Uterus (tissue), 4 donors: ENCODE results near the gene CTTNBP2NL. TPM values are rescaled to one million over a fixed set of nuclear protein-coding genes. Genes with fewer than 3 reads are reported as not detected.
A peak's percentile ranks its signal among the peaks of the same experiment; 100 is the strongest.

Experiments used
- DNase-seq, 2 donors: peaks; one replicate each; pipeline ENCODE4 v3.0.0-alpha.2; 2019 to 2020
- H3K27ac ChIP-seq, 2 donors: fragments of 200-600 bp; sonication (generic); 1 replicate in 1 of 2; 2 replicates in 1 of 2; pipeline ENCODE4 v1.5.1; 2016 to 2018
- H3K27me3 ChIP-seq, 2 donors: fragments of 200-600 bp; sonication (generic); one replicate each; pipeline ENCODE4 v1.5.1; 2018 to 2019; ENCODE audit warnings: control low read depth in 1 of 2
- H3K36me3 ChIP-seq, 2 donors: fragments of 200-600 bp; sonication (generic); one replicate each; pipeline ENCODE4 v1.5.1; 2019; ENCODE audit warnings: control low read depth in 1 of 2
- H3K4me1 ChIP-seq, 2 donors: fragments of 200-600 bp; sonication (generic); one replicate each; pipeline ENCODE4 v1.5.1; 2018 to 2019; ENCODE audit warnings: control low read depth in 1 of 2
- H3K4me3 ChIP-seq, 2 donors: fragments of 200-600 bp; sonication (generic); 1 replicate in 1 of 2; 2 replicates in 1 of 2; pipeline ENCODE4 v1.5.1; 2018 to 2019; ENCODE audit warnings: mild to moderate bottlenecking in 1 of 2
- H3K9me3 ChIP-seq, 2 donors: fragments of 200-600 bp; sonication (generic); one replicate each; pipeline ENCODE4 v1.5.1; 2019; ENCODE audit warnings: control low read depth in 1 of 2
- CTCF ChIP-seq, 4 experiments: fragments of 200-600 bp in 2 of 4; fragments of 450-650 bp in 2 of 4; sonication (generic) in 2 of 4; IDR thresholded peaks; one replicate each; pipeline ENCODE4 v1.5.1; 2016 to 2019; ENCODE audit warnings: antibody characterized with exemption in 4 of 4, mild to moderate bottlenecking in 2 of 4, moderate library complexity in 1 of 4
- POLR2A ChIP-seq, 2 donors: fragments of 450-650 bp; IDR thresholded peaks; one replicate each; pipeline ENCODE4 v1.6.1; 2016; ENCODE audit warnings: antibody characterized with exemption in 2 of 2, mild to moderate bottlenecking in 1 of 2, moderate library complexity in 1 of 2
- intact Hi-C: fragments of 100-400 bp; cut with DNase I; formaldehyde crosslinking; loops from one replicate; pipeline ENCODE4 v1.15.1; 2023; ENCODE audit warnings: low total_unique reads
- total RNA-seq, 4 donors: library from RNA; depleted of rRNA in 3 of 4; stranded (reverse); fragments of >200 nt in 3 of 4; gene quantifications; one replicate each; pipeline versions ENCODE4 v1.1.0 to v1.2.4, GENCODE V29; 2014 to 2023
- donor health status: DM: yes; HTN: yes; CAD: no.

The CTTNBP2NL gene
- total RNA-seq, 4 donors from 2014 or later = 9.4 to 60.5 (median 15.6) TPM

DNA sequence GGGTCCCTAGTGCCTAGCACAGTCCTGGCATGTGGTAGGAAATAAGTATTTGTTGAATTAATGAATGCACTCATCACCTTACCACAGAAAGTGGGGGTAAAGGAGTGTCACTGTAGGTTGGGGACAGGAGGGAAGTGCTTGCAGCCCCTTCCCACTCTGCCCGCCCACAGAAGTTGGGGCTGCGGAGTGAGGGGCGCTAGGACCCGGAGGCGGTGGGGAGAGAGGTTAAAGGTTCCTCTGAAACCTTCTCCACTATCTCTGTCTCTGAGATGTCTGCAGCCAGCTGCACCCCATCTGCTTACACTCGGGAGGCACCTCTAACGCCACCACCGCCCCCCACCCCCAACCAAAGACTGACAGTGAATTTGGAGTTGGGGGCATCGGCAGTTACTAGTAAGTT is 111.3 kb downstream of the CTTNBP2NL start:
- no peak for DNase-seq
- H3K36me3 ChIP-seq = no peaks in the 10 kb centered on the region
- no peaks in the 10 kb centered on the region for H3K27me3 ChIP-seq
- TF ChIP-seq CTCF (IDR thresholded peaks at IDR 0.05) (no peak), POLR2A (IDR thresholded peaks at IDR 0.05) (no peak)
- no peak overlapping the region for H3K27ac ChIP-seq
- no peaks in the 10 kb centered on the region for H3K4me1 ChIP-seq
- peak overlapping the region in 1 of 2 donors; percentile 50 for H3K4me3 ChIP-seq
- intact Hi-C loops = no loop called here
- H3K9me3 ChIP-seq = no peaks in the 10 kb centered on the region

GRCh38 chr1:112507921-112508277 is 111.9 kb downstream of the CTTNBP2NL start:
- H3K4me1 ChIP-seq = no peaks in the 10 kb centered on the region
- H3K27ac ChIP-seq = no peak overlapping the region
- no peaks in the 10 kb centered on the region for H3K36me3 ChIP-seq
- peak overlapping the region; percentile 24 to 50 for H3K4me3 ChIP-seq
- H3K9me3 ChIP-seq = no peaks in the 10 kb centered on the region
- no peaks in the 10 kb centered on the region for H3K27me3 ChIP-seq
- no peak for TF ChIP-seq POLR2A (IDR thresholded peaks at IDR 0.05)
- TF ChIP-seq CTCF (IDR thresholded peaks at IDR 0.05) = no peak
- DNase-seq = no peak
- intact Hi-C loops = no loop called here

- H3K27me3 ChIP-seq = no peaks in the 10 kb centered on the region
- peak within 1 kb of the TSS; percentile 24 to 50 for H3K4me3 ChIP-seq
- TF ChIP-seq POLR2A (IDR thresholded peaks at IDR 0.05) (no peak), CTCF (IDR thresholded peaks at IDR 0.05) (peak in 1 of 4 experiments; percentile 13)
- H3K4me1 ChIP-seq = no peaks in the 10 kb centered on the region
- H3K36me3 ChIP-seq = no peaks in the 10 kb centered on the region
- H3K27ac ChIP-seq = no peak within 1 kb of the TSS
- DNase-seq = no peak
- intact Hi-C loops = no loop called here
- H3K9me3 ChIP-seq = no peaks in the 10 kb centered on the region
Observed at GRCh38 chr1:112508278-112509004, 112.4 kb downstream of the CTTNBP2NL start, which contains the start of gene WNT2B. WNT2B (plus strand) TSS chr1:112508965; CDS start chr1:112509263, 298 bp downstream.

DNA sequence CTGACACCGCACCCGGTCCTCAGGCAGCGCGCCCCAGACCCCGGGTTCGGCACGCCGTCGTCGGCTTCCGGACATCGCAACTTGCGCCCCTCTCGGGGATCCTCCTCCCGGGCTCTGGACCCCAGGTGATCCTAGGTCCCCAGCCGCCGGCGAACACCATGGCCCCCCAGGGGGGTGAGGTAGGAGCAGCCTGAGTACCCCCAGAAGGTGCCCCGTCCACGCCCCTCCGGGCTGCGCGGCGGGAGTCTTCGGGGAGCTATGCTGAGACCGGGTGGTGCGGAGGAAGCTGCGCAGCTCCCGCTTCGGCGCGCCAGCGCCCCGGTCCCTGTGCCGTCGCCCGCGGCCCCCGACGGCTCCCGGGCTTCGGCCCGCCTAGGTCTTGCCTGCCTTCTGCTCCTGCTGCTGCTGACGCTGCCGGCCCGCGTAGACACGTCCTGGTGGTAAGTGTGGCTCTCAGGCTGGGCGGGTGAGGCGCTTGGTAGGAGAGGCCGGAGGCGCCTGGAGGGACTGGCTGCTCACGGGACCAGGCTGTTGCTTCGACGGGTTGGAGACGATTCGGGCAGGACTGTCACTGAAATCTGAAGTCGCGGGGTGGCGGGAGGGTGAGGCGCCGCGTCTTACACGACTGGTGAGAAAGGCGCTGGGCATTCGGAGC is 113.1 kb downstream of the CTTNBP2NL start:
- Histone ChIP-seq H3K4me3 (peak overlapping the region; percentile 24 to 50), H3K9me3 (no peaks in the 10 kb centered on the region), H3K27ac (no peak overlapping the region), H3K27me3 (no peaks in the 10 kb centered on the region), H3K4me1 (no peaks in the 10 kb centered on the region), H3K36me3 (no peaks in the 10 kb centered on the region)
- no peak for DNase-seq
- TF ChIP-seq CTCF (IDR thresholded peaks at IDR 0.05) (no peak), POLR2A (IDR thresholded peaks at IDR 0.05) (no peak)
- intact Hi-C loops = no loop called here

- DNase-seq = no peak
- Histone ChIP-seq H3K9me3 (no peaks in the 10 kb centered on the region), H3K36me3 (no peaks in the 10 kb centered on the region), H3K4me3 (peak overlapping the region in 1 of 2 donors; percentile 50), H3K4me1 (no peaks in the 10 kb centered on the region), H3K27ac (no peak overlapping the region), H3K27me3 (no peaks in the 10 kb centered on the region)
- intact Hi-C loops = no loop called here
- TF ChIP-seq POLR2A (IDR thresholded peaks at IDR 0.05) = no peak
- no peak for TF ChIP-seq CTCF (IDR thresholded peaks at IDR 0.05)
Observed at GRCh38 chr1:112509660-112510178, 113.7 kb downstream of the CTTNBP2NL start.
